Thoracic aorta (tissue), 2 donors: Measurements from ENCODE around the gene KCNMB2. TPM values are rescaled to one million over a fixed set of nuclear protein-coding genes. Genes with fewer than 3 reads are reported as not detected.

Experiments
- ATAC-seq: fragments of 150-250 bp; one replicate; pipeline ENCODE4 v1.8.0; 2017; ENCODE audit warnings: low read depth; ENCODE audit not compliant: insufficient number of reproducible peaks, low FRiP score
- DNase-seq: peaks from one replicate; pipeline ENCODE4 v3.0.0-alpha.2; 2020; ENCODE audit warnings: low spot score
- H3K27ac ChIP-seq, 2 donors: fragments of 200-600 bp; sonication (generic); 1 replicate in 1 of 2; 2 replicates in 1 of 2; pipeline ENCODE4 v1.5.1; 2016; ENCODE audit warnings: mild to moderate bottlenecking in 2 of 2, moderate library complexity in 2 of 2
- H3K27me3 ChIP-seq: fragments of 200-600 bp; sonication (generic); replicated peaks from 2 replicates; pipeline ENCODE4 v1.6.0; 2016; ENCODE audit warnings: mild to moderate bottlenecking; ENCODE audit not compliant: insufficient read depth
- H3K36me3 ChIP-seq: fragments of 200-600 bp; sonication (generic); one replicate; pipeline ENCODE4 v1.5.1; 2016
- H3K4me1 ChIP-seq, 2 donors: fragments of 200-600 bp; sonication (generic); 1 replicate in 1 of 2; 2 replicates in 1 of 2; pipeline versions ENCODE4 v1.5.1 to v1.6.0; 2016; ENCODE audit warnings: low read depth in 2 of 2, mild to moderate bottlenecking in 1 of 2; ENCODE audit not compliant: control insufficient read depth in 1 of 2
- H3K4me3 ChIP-seq: fragments of 200-600 bp; sonication (generic); 2 replicates; pipeline ENCODE4 v1.5.1; 2016; ENCODE audit warnings: mild to moderate bottlenecking
- H3K9me3 ChIP-seq: fragments of 200-600 bp; sonication (generic); 2 replicates; pipeline ENCODE4 v1.5.1; 2016
- total RNA-seq, 2 donors: library from RNA; depleted of rRNA; stranded (reverse); fragments of >200 nt; gene quantifications; one replicate each; pipeline versions ENCODE4 v1.1.0 to v1.2.3, GENCODE V29; 2016
- TF ChIP-seq, protein P1 (sequence below): fragments of 200-600 bp; sonication (generic); IDR thresholded peaks from one replicate; pipeline ENCODE4 v1.5.1; 2019; ENCODE audit warnings: antibody characterized with exemption

The KCNMB2 gene
- total RNA-seq, 2 donors from 2014 or later = not detected

DNA sequence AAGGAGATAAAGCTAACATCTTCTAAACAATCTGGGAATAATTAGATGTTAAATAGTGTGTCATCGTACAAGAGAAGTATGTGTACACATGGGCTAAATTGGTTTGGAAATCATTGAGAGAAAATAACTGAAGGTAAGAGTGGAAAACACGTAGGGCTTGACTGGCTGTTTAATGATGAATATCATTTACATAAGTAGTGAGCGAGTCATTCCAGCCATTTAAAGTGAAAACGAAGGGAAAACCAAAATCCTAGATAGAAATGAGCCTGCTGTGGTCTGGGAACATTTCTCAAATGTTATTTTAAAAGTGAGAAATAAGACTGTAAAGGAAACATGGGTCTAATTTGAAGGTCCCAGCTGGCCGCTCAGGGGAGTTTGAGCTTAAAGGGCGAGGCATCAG lies 41.9 kb upstream of the KCNMB2 start:
- DNase-seq = no peak
- H3K27ac ChIP-seq = no peak overlapping the region
- no peaks in the 10 kb centered on the region for H3K9me3 ChIP-seq
- no peak overlapping the region for H3K4me3 ChIP-seq
- no peaks in the 10 kb centered on the region for H3K27me3 ChIP-seq
- TF ChIP-seq, protein P1, sequence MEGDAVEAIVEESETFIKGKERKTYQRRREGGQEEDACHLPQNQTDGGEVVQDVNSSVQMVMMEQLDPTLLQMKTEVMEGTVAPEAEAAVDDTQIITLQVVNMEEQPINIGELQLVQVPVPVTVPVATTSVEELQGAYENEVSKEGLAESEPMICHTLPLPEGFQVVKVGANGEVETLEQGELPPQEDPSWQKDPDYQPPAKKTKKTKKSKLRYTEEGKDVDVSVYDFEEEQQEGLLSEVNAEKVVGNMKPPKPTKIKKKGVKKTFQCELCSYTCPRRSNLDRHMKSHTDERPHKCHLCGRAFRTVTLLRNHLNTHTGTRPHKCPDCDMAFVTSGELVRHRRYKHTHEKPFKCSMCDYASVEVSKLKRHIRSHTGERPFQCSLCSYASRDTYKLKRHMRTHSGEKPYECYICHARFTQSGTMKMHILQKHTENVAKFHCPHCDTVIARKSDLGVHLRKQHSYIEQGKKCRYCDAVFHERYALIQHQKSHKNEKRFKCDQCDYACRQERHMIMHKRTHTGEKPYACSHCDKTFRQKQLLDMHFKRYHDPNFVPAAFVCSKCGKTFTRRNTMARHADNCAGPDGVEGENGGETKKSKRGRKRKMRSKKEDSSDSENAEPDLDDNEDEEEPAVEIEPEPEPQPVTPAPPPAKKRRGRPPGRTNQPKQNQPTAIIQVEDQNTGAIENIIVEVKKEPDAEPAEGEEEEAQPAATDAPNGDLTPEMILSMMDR = no peak
- no peaks in the 10 kb centered on the region for H3K4me1 ChIP-seq
- ATAC-seq = no peak
- no peaks in the 10 kb centered on the region for H3K36me3 ChIP-seq

DNA sequence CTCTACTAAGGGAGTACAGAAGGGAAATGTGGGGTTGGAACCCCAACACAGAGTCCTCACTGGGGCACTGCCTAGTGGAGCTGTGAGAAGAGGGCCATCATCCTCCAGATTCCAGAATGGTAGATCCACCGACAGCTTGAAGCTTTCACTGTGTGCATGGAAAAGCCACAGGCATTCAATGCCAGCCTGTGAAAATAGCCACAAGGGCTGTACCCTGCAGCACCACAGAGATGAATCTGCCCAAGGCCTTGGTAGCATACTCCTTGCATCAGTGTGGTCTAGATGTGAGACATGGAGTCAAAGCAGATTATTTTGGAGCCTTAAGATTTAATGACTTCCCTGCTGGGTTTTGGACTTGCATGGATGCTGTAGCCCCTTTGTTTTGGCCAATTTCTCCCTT lies 39.3 kb upstream of the KCNMB2 start:
- no peak overlapping the region for H3K27ac ChIP-seq
- H3K27me3 ChIP-seq = no peaks in the 10 kb centered on the region
- no peak overlapping the region for H3K4me3 ChIP-seq
- H3K9me3 ChIP-seq = no peaks in the 10 kb centered on the region
- ATAC-seq (no peak), DNase-seq (no peak)
- H3K36me3 ChIP-seq = no peaks in the 10 kb centered on the region
- H3K4me1 ChIP-seq = no peaks in the 10 kb centered on the region
- TF ChIP-seq, protein P1 = no peak

DNA sequence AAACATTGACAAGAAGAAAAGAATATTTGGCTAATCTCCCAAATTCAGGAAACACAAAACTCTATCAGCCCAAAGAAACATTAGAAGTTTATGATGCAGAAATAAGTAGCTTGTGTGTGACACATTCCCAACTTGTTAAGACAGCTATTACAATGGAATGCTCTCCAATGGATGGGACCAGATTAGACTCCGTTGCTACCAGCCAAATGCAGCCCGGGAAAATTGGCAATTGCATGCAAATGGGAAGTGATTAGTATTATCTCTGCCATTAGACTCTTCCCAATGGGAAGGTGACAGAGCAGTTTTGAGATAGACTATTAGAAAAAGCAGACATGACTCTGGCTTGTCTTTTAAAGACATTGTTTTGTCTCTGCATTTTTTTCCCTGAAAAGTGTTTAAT lies 37.4 kb upstream of the KCNMB2 start:
- Histone ChIP-seq H3K9me3 (no peaks in the 10 kb centered on the region), H3K4me1 (no peaks in the 10 kb centered on the region), H3K27ac (no peak overlapping the region), H3K36me3 (no peaks in the 10 kb centered on the region), H3K27me3 (no peaks in the 10 kb centered on the region), H3K4me3 (no peak overlapping the region)
- TF ChIP-seq, protein P1 = no peak
- DNase-seq = no peak
- ATAC-seq = no peak

DNA sequence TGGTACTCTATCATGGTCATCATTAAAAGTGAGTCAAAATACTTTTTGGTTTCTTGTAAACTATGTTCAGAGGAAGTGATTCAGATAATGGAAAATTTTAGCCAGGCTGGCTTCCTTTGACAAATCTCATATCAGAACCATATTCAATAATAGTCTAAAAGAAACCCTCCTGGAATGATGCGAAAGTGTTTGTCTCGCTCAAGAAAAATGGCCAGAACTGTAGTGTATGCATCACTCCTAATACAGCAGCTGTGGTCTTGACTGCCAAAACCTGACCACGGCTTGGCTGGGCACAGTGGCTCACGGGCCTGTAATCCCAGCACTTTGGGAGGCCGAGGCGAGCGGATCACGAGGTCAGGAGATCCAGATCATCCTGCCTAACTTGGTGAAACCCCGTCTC lies 35.6 kb upstream of the KCNMB2 start:
- Histone ChIP-seq H3K4me3 (no peak overlapping the region), H3K9me3 (no peaks in the 10 kb centered on the region), H3K27me3 (no peaks in the 10 kb centered on the region), H3K27ac (no peak overlapping the region), H3K4me1 (no peaks in the 10 kb centered on the region), H3K36me3 (no peaks in the 10 kb centered on the region)
- DNase-seq (no peak), ATAC-seq (no peak)
- TF ChIP-seq, protein P1 = no peak

DNA sequence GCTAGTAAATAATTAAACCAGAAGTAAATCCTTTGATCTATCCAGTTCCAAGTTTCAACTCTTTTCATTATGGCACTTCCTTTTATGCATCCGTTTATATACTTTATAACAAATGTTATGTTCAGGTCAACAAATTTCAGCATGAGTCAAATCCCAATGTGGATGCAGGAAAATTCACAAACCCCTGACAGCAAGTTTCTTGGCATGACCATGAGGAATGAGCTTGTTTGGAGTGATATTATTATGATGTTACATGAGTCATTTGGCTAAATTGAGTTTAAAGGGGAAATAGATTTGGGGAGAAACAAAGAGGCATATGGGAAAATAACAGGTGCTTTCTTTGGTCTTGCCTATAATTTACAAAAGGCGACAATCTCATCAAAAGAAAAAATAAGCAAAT lies 32.1 kb upstream of the KCNMB2 start:
- TF ChIP-seq, protein P1 = no peak
- H3K27me3 ChIP-seq = no peaks in the 10 kb centered on the region
- no peak overlapping the region for H3K27ac ChIP-seq
- H3K4me1 ChIP-seq = no peaks in the 10 kb centered on the region
- ATAC-seq = no peak
- no peaks in the 10 kb centered on the region for H3K36me3 ChIP-seq
- DNase-seq = no peak
- no peak overlapping the region for H3K4me3 ChIP-seq
- H3K9me3 ChIP-seq = no peaks in the 10 kb centered on the region
